K562 (cell line): ENCODE data around the gene THEM4. TPM values are rescaled to one million over a fixed set of nuclear protein-coding genes. Genes with fewer than 3 reads are reported as not detected.

Experiments
- CHD2 ChIP-seq: IDR thresholded peaks from 2 replicates; pipeline ENCODE4 v1.6.1; 2011; ENCODE audit warnings: low read depth, low read length
- CSDE1 ChIP-seq, 2 experiments: fragments of 450-650 bp; IDR thresholded peaks; 2 replicates each; pipeline ENCODE4 v1.6.1; 2016; ENCODE audit warnings: mild to moderate bottlenecking in 1 of 2
- HCFC1 ChIP-seq: IDR thresholded peaks from 2 replicates; pipeline ENCODE4 v1.6.1; 2012; ENCODE audit warnings: low read depth, low read length, improper control_type of control experiment
- JUN ChIP-seq, 2 experiments: sonication (generic) in 1 of 2; formaldehyde crosslinking in 1 of 2; IDR thresholded peaks; 2 replicates each; pipeline versions ENCODE4 v1.6.1 to v1.8.0; 2012 to 2022; ENCODE audit warnings: borderline replicate concordance in 2 of 2, mild to moderate bottlenecking in 2 of 2, improper control_type of control experiment in 1 of 2, low read depth in 1 of 2, low read length in 1 of 2, missing genetic modification reagents in 1 of 2
- MCM7 ChIP-seq, 2 experiments: fragments of 450-650 bp; IDR thresholded peaks; 2 replicates each; pipeline ENCODE4 v1.6.1; 2016 to 2018
- MGA ChIP-seq: fragments of 450-650 bp; IDR thresholded peaks from 2 replicates; pipeline ENCODE4 v1.6.1; 2016; ENCODE audit warnings: mild to moderate bottlenecking, moderate library complexity
- POLR2A ChIP-seq: fragments of 450-650 bp; conservative IDR thresholded peaks from 2 replicates; pipeline ENCODE4 v1.6.1; 2016
- POLR2AphosphoS5 ChIP-seq: IDR thresholded peaks from 2 replicates; pipeline ENCODE4 v1.6.1; 2011; ENCODE audit warnings: mild to moderate bottlenecking, low read depth, low read length, moderate library complexity; ENCODE audit not compliant: control insufficient read depth, insufficient read depth
- POLR2G ChIP-seq: fragments of 200-400 bp; formaldehyde crosslinking; IDR thresholded peaks from 2 replicates; pipeline ENCODE4 v1.6.1; 2017; ENCODE audit warnings: low read depth, mild to moderate bottlenecking, antibody characterized with exemption, low read length, moderate library complexity
- SIN3A ChIP-seq, 2 experiments: fragments of 150-350 bp in 1 of 2; IDR thresholded peaks; 2 replicates each; pipeline ENCODE4 v1.6.1; 2011 to 2016; ENCODE audit warnings: borderline replicate concordance in 2 of 2, low read depth in 2 of 2, low read length in 2 of 2, mild to moderate bottlenecking in 2 of 2, moderate library complexity in 2 of 2; ENCODE audit not compliant: control insufficient read depth in 1 of 2
- TRIM28 ChIP-seq: fragments of 450-650 bp; IDR thresholded peaks from 2 replicates; pipeline ENCODE4 v1.6.1; 2017
- XRCC5 ChIP-seq: fragments of 200-400 bp; formaldehyde crosslinking; IDR thresholded peaks from 2 replicates; pipeline ENCODE4 v1.6.1; 2017; ENCODE audit warnings: low read depth, mild to moderate bottlenecking, low read length
- ZEB2 ChIP-seq: fragments of 450-650 bp; IDR thresholded peaks from 2 replicates; pipeline ENCODE4 v1.6.1; 2016
- ZSCAN32 ChIP-seq: fragments of 450-650 bp; formaldehyde crosslinking; IDR thresholded peaks from 2 replicates; pipeline ENCODE4 v1.4.0; 2020; ENCODE audit warnings: mild to moderate bottlenecking, moderate library complexity
- polyA plus RNA-seq, 8 experiments: library from polyadenylated mRNA; depleted of rRNA in 4 of 8; stranded (reverse) in 5 of 8; unstranded in 3 of 8; fragments of >200 nt; fragmentation: Nextera tagmentation in 2 of 8; fragmentation: Illumina TruSeq in 1 of 8; extraction: Ambion mirVana in 2 of 8; extraction: Trizol in 1 of 8; gene quantifications; 2 replicates each; pipeline versions ENCODE4 v1.2.1 to v1.2.3, GENCODE V29; 2011 to 2014; ENCODE audit warnings: inconsistent platforms in 1 of 8, missing spikeins in 1 of 8
- total RNA-seq, 7 experiments: library from RNA; depleted of rRNA in 6 of 7; stranded (reverse); fragments of >200 nt in 6 of 7; fragmentation: Illumina TruSeq in 2 of 7; extraction: Trizol in 2 of 7; gene quantifications; 2 replicates each; pipeline versions ENCODE4 v1.2.1 to v1.2.3, GENCODE V29; 2011 to 2021; ENCODE audit warnings: low replicate concordance in 1 of 7

The THEM4 gene
- total and polyA plus RNA-seq, 9 of the 15 experiments (the other 6 are each of a cell fraction or from before 2014, with no cell fraction given), result 8.6 to 71.9 (median 35.3) TPM

- TF ChIP-seq MGA (no peak), MCM7 (IDR thresholded peaks at IDR 0.05) (no peak), POLR2AphosphoS5 (0 out of 2 replicates have a peak, but pooled peaks have one; percentile 8), CHD2 (no peak), POLR2G (peak; percentile 70), ZEB2 (0 out of 2 replicates have a peak, but pooled peaks have one; percentile 59), HCFC1 (0 out of 2 replicates have a peak, but pooled peaks have one; percentile 13), CSDE1 (IDR thresholded peaks at IDR 0.05) (no peak), SIN3A (IDR thresholded peaks at IDR 0.05; ENCODE audit: borderline replicate concordance in 2 of 2, control insufficient read depth in 1 of 2, low read depth in 2 of 2, low read length in 2 of 2) (peak in 1 of 2 experiments; percentile 36; a peak in 1 of 4 replicates), XRCC5 (peak; percentile 53; the same call in 1 of the 2 replicates), JUN (IDR thresholded peaks at IDR 0.05; ENCODE audit: borderline replicate concordance, low read depth, low read length) (peak; percentile 53; the same call in 1 of the 2 replicates), JUN (CRISPR knock-in tag; IDR thresholded peaks at IDR 0.05; ENCODE audit: borderline replicate concordance) (no peak), TRIM28 (peak; percentile 97), POLR2A (peak; percentile 64), ZSCAN32 (CRISPR knock-in tag) (no peak)
- TF ChIP-seq, all 486 proteins: peak for 26
Measured at GRCh38 chr1:151907363-151908139, 1.8 kb downstream of the THEM4 start (continued).
